ENCODE data around the gene C17orf114. TPM values are rescaled to one million over a fixed set of nuclear protein-coding genes. Genes with fewer than 3 reads are reported as not detected.

Gene C17orf114

GRCh38 chr17:4751932-4752331 lies 50.2 kb downstream of the C17orf114 start:
- H3K4me3 Mint-ChIP-seq, result no peak overlapping the region
- DNase-seq, result no peak
- H3K4me1 Mint-ChIP-seq (ENCODE audit: low read depth), result peaks cover 12% of the 10 kb centered on the region
- ATAC-seq, result no peak
- H3K36me3 Mint-ChIP-seq (ENCODE audit: insufficient read depth), result no peaks in the 10 kb centered on the region
- no peaks in the 10 kb centered on the region for H3K9me3 Mint-ChIP-seq
- peaks cover 28% of the 10 kb centered on the region for H3K27me3 Mint-ChIP-seq (ENCODE audit: low read depth)

Other genes starting within 250 kb of the C17orf114 start
- gene MYBBP1A, start 246.9 kb downstream of the C17orf114 start, total RNA-seq, result 100 to 1,000 TPM; 261 to 278 (median 263) TPM
- not detected for gene GGT6, start 241.8 kb downstream of the C17orf114 start, total RNA-seq
- gene SMTNL2, start 217.8 kb downstream of the C17orf114 start, total RNA-seq, result not detected
- not detected for gene ALOX15, start 160.7 kb downstream of the C17orf114 start, total RNA-seq
- 100 to 1,000 TPM; 163 to 189 (median 188) TPM for gene PELP1, start 98.2 kb downstream of the C17orf114 start, total RNA-seq
- gene ARRB2, start 91.7 kb downstream of the C17orf114 start, total RNA-seq, result 10 to 100 TPM; 89.7 to 99.4 (median 94.7) TPM
- 10 to 100 TPM; 19.6 to 21.6 (median 20.6) TPM for gene MED11, start 70.9 kb downstream of the C17orf114 start, total RNA-seq
- under 1 TPM in 1 of 3 donors, not detected in 2; 0.13 TPM for gene ZMYND15, start 62.5 kb downstream of the C17orf114 start, total RNA-seq
- 1 to 10 TPM in 2 of 3 donors, under 1 TPM in 1; 0.76 to 1.5 (median 1.3) TPM for gene CXCL16, start 62.4 kb downstream of the C17orf114 start, total RNA-seq
- not detected for gene TM4SF5, start 30.4 kb downstream of the C17orf114 start, total RNA-seq
- under 1 TPM in 1 of 3 donors, not detected in 2; 0.33 TPM for gene VMO1, start 16.0 kb downstream of the C17orf114 start, total RNA-seq
- not detected for gene GLTPD2, start 13.4 kb downstream of the C17orf114 start, total RNA-seq
- gene PSMB6, start 6.2 kb downstream of the C17orf114 start, total RNA-seq, result 100 to 1,000 TPM; 283 to 292 (median 291) TPM
- gene PLD2, start 4.8 kb upstream of the C17orf114 start, total RNA-seq, result 10 to 100 TPM in 1 of 3 donors, 1 to 10 TPM in 2; 6.5 to 12.6 (median 8.9) TPM
- 10 to 100 TPM; 43.3 to 51.5 (median 45.1) TPM for gene MINK1, start 31.0 kb upstream of the C17orf114 start, total RNA-seq
- 1 to 10 TPM; 1.5 to 3.6 (median 2.7) TPM for gene C17orf107, start 97.2 kb upstream of the C17orf114 start, total RNA-seq
- gene CHRNE, start 100.8 kb upstream of the C17orf114 start, total RNA-seq, result under 1 TPM; 0.18 to 0.71 (median 0.35) TPM
- gene GP1BA, start 129.9 kb upstream of the C17orf114 start, total RNA-seq, result under 1 TPM; 0.21 to 0.49 (median 0.25) TPM
- gene SLC25A11, start 137.7 kb upstream of the C17orf114 start, total RNA-seq, result 100 to 1,000 TPM in 1 of 3 donors, 10 to 100 TPM in 2; 89.7 to 102 (median 98.1) TPM
- gene RNF167, start 137.9 kb upstream of the C17orf114 start, total RNA-seq, result 100 to 1,000 TPM; 121 to 140 (median 129) TPM
- 1,000 to 10,000 TPM; 1,652 to 1,716 (median 1,674) TPM for gene PFN1, start 146.2 kb upstream of the C17orf114 start, total RNA-seq
- 10 to 100 TPM; 25.8 to 26.9 (median 26.0) TPM for gene ENO3, start 148.8 kb upstream of the C17orf114 start, total RNA-seq
- 10 to 100 TPM; 47.7 to 67.4 (median 56.9) TPM for gene SPAG7, start 165.5 kb upstream of the C17orf114 start, total RNA-seq
- gene CAMTA2, start 185.3 kb upstream of the C17orf114 start, total RNA-seq, result 100 to 1,000 TPM in 2 of 3 donors, 10 to 100 TPM in 1; 87.8 to 141 (median 101) TPM
- under 1 TPM in 2 of 3 donors, not detected in 1; 0.16 to 0.30 TPM for gene INCA1, start 195.2 kb upstream of the C17orf114 start, total RNA-seq
- gene KIF1C, start 195.6 kb upstream of the C17orf114 start, total RNA-seq, result 10 to 100 TPM; 42.7 to 49.9 (median 49.4) TPM
- gene SLC52A1, start 233.1 kb upstream of the C17orf114 start, total RNA-seq, result under 1 TPM in 1 of 3 donors, not detected in 2; 0.08 TPM